Gastroesophageal sphincter (tissue), 3 donors: ENCODE results near the gene NCKAP5.

Experiments used
- CTCF ChIP-seq, 4 experiments: fragments of 200-600 bp in 2 of 4; fragments of 450-650 bp in 2 of 4; sonication (generic) in 1 of 4; IDR thresholded peaks; one replicate each; pipeline ENCODE4 v1.5.1; 2017 to 2019; ENCODE audit warnings: antibody characterized with exemption in 4 of 4, mild to moderate bottlenecking in 2 of 4, moderate library complexity in 2 of 4
- POLR2A ChIP-seq, 2 donors: fragments of 450-650 bp; IDR thresholded peaks; one replicate each; pipeline ENCODE4 v1.6.1; 2017; ENCODE audit warnings: antibody characterized with exemption in 2 of 2, mild to moderate bottlenecking in 2 of 2, moderate library complexity in 1 of 2
- POLR2AphosphoS5 ChIP-seq: sonication (generic); formaldehyde crosslinking; IDR thresholded peaks from one replicate; pipeline ENCODE4 v1.6.1; 2017; ENCODE audit warnings: antibody characterized with exemption

- TF ChIP-seq POLR2A (IDR thresholded peaks at IDR 0.05), result no peak
- TF ChIP-seq CTCF (IDR thresholded peaks at IDR 0.05), result no peak
- TF ChIP-seq POLR2AphosphoS5, result no peak
Observed at GRCh38 chr2:132884292-132884691, 684.0 kb downstream of the NCKAP5 start.
